Uterus (tissue), 4 donors: ENCODE data around the gene DLX6. TPM values are rescaled to one million over a fixed set of nuclear protein-coding genes. Genes with fewer than 3 reads are reported as not detected.

ENCODE experiments used
- DNase-seq, 2 donors: peaks; one replicate each; pipeline ENCODE4 v3.0.0-alpha.2; 2019 to 2020
- H3K27ac ChIP-seq, 2 donors: fragments of 200-600 bp; sonication (generic); 1 replicate in 1 of 2; 2 replicates in 1 of 2; pipeline ENCODE4 v1.5.1; 2016 to 2018
- H3K27me3 ChIP-seq, 2 donors: fragments of 200-600 bp; sonication (generic); one replicate each; pipeline ENCODE4 v1.5.1; 2018 to 2019; ENCODE audit warnings: control low read depth in 1 of 2
- H3K36me3 ChIP-seq, 2 donors: fragments of 200-600 bp; sonication (generic); one replicate each; pipeline ENCODE4 v1.5.1; 2019; ENCODE audit warnings: control low read depth in 1 of 2
- H3K4me1 ChIP-seq, 2 donors: fragments of 200-600 bp; sonication (generic); one replicate each; pipeline ENCODE4 v1.5.1; 2018 to 2019; ENCODE audit warnings: control low read depth in 1 of 2
- H3K4me3 ChIP-seq, 2 donors: fragments of 200-600 bp; sonication (generic); 1 replicate in 1 of 2; 2 replicates in 1 of 2; pipeline ENCODE4 v1.5.1; 2018 to 2019; ENCODE audit warnings: mild to moderate bottlenecking in 1 of 2
- H3K9me3 ChIP-seq, 2 donors: fragments of 200-600 bp; sonication (generic); one replicate each; pipeline ENCODE4 v1.5.1; 2019; ENCODE audit warnings: control low read depth in 1 of 2
- POLR2A ChIP-seq, 2 donors: fragments of 450-650 bp; IDR thresholded peaks; one replicate each; pipeline ENCODE4 v1.6.1; 2016; ENCODE audit warnings: antibody characterized with exemption in 2 of 2, mild to moderate bottlenecking in 1 of 2, moderate library complexity in 1 of 2
- intact Hi-C: fragments of 100-400 bp; cut with DNase I; formaldehyde crosslinking; loops from one replicate; pipeline ENCODE4 v1.15.1; 2023; ENCODE audit warnings: low total_unique reads
- total RNA-seq, 4 donors: library from RNA; depleted of rRNA in 3 of 4; stranded (reverse); fragments of >200 nt in 3 of 4; gene quantifications; one replicate each; pipeline versions ENCODE4 v1.1.0 to v1.2.4, GENCODE V29; 2014 to 2023
- TF ChIP-seq, protein P1 (sequence below), 4 experiments: fragments of 200-600 bp in 2 of 4; fragments of 450-650 bp in 2 of 4; sonication (generic) in 2 of 4; IDR thresholded peaks; one replicate each; pipeline ENCODE4 v1.5.1; 2016 to 2019; ENCODE audit warnings: antibody characterized with exemption in 4 of 4, mild to moderate bottlenecking in 2 of 4, moderate library complexity in 1 of 4
- donor health status: DM: yes; HTN: yes; CAD: no.

The DLX6 gene
- total RNA-seq, 4 donors from 2014 or later, result 0.30 to 1.5 (median 0.77) TPM; not detected in 1

DNA sequence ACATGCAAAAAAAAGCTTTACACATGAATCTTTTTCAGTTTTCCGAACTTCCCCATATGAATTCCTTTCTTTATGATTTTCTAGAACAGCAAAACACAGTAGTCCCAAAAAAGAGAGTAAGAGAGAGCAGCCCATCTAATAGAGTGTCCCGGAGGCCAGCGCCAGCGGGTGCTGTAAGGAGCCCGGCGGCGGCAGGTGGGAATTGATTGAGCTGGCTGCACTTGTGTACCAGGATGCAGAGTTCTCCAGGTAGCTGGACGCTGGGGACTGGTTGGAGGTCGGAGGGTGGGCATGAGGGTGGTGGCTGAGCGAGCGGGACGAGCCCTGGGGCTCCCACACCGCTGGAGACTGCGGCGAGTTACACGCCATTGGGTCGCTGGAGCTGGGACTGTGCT, 15.2 kb downstream of the DLX6 start:
- Histone ChIP-seq H3K27ac (no peak overlapping the region), H3K27me3 (peaks cover 11 to 88% of the 10 kb centered on the region in 2 donors), H3K4me1 (peaks cover 0 to 15% of the 10 kb centered on the region in 2 donors), H3K36me3 (no peaks in the 10 kb centered on the region), H3K9me3 (no peaks in the 10 kb centered on the region), H3K4me3 (no peak overlapping the region)
- TF ChIP-seq, protein P1, sequence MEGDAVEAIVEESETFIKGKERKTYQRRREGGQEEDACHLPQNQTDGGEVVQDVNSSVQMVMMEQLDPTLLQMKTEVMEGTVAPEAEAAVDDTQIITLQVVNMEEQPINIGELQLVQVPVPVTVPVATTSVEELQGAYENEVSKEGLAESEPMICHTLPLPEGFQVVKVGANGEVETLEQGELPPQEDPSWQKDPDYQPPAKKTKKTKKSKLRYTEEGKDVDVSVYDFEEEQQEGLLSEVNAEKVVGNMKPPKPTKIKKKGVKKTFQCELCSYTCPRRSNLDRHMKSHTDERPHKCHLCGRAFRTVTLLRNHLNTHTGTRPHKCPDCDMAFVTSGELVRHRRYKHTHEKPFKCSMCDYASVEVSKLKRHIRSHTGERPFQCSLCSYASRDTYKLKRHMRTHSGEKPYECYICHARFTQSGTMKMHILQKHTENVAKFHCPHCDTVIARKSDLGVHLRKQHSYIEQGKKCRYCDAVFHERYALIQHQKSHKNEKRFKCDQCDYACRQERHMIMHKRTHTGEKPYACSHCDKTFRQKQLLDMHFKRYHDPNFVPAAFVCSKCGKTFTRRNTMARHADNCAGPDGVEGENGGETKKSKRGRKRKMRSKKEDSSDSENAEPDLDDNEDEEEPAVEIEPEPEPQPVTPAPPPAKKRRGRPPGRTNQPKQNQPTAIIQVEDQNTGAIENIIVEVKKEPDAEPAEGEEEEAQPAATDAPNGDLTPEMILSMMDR (IDR thresholded peaks at IDR 0.05), result no peak
- intact Hi-C loops, result no loop called here
- DNase-seq, result no peak

DNA sequence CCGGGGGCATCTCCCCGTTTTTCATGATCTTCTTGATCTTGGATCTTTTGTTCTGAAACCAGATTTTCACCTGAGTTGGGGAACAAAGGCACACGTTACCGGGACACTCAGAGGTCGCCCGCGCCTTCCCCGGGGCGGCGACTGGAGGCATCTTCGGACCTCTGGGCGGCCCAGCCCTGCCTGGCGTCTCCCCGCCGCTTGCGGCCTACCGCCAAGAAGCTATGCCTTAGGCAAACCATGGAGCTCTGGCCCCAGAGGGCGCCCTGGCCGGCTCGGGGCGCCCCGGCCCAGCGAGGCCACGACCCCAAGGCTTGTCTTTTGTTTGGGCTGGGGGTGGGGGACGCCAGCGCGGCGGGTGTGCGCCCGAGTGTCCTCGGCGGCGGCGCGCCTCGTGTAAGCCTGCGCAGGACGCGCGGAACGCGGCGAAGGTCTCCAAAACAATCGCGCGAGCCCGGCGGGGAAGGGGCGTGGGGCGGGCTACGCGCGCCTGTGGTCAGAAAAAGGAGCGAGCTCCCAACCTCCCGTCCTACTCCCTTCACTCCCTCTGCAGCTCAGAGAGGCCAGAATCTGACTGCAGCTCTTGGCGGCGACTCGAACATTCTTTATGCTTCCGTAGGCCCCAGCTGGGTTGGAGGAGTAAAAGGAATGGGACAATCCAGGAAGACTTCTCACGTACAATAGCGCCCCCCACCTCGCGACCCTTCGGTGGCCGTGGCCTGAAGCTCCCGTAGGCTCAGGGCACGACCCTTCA, 15.8 kb downstream of the DLX6 start:
- Histone ChIP-seq H3K36me3 (no peaks in the 10 kb centered on the region), H3K27ac (no peak overlapping the region), H3K4me3 (no peak overlapping the region), H3K4me1 (peaks cover 0 to 15% of the 10 kb centered on the region in 2 donors), H3K9me3 (no peaks in the 10 kb centered on the region), H3K27me3 (peaks cover 11 to 91% of the 10 kb centered on the region in 2 donors)
- DNase-seq, result no peak
- TF ChIP-seq, protein P1 (IDR thresholded peaks at IDR 0.05), result no peak
- intact Hi-C loops, result no loop called here

DNA sequence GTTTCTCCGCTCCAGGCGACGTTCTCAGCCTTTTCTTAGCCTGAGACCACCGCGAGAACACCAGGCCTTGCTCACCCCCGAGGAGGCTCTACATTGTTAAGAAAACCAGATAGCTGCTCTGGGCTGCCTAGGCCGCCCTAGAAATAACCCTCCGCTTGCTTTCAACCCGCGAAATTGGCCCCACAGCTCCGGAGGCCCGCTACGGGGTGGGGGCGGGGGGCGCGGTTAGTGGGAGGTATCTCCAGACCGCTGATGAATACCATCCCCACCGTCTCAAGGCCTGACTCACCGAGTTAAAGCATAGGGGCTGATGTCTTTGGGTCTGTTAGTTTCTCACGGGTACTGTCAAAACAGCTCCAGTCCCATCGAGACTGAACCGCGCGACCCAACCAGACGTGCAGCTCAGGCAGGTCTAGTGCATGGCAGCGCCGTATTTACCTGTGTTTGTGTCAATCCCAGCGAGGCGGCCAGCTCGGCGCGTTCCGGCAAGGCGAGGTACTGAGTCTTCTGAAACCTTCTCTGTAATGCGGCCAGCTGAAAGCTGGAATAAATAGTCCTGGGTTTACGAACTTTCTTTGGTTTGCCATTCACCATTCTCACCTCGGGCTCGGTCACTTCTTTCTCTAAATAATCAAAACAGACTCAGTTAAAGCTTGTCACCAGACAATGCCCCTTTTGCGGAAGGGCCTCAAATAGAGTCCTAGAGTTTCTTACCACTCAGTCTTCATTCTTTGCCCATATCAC, 16.6 kb downstream of the DLX6 start:
- H3K27ac ChIP-seq, result no peak overlapping the region
- H3K27me3 ChIP-seq, result peaks cover 8 to 89% of the 10 kb centered on the region in 2 donors
- H3K4me3 ChIP-seq, result no peak overlapping the region
- H3K4me1 ChIP-seq, result peaks cover 0 to 16% of the 10 kb centered on the region in 2 donors
- no peak for TF ChIP-seq POLR2A (IDR thresholded peaks at IDR 0.05)
- TF ChIP-seq, protein P1 (IDR thresholded peaks at IDR 0.05), result no peak
- DNase-seq, result no peak
- no peaks in the 10 kb centered on the region for H3K9me3 ChIP-seq
- intact Hi-C loops, result no loop called here
- H3K36me3 ChIP-seq, result no peaks in the 10 kb centered on the region

DNA sequence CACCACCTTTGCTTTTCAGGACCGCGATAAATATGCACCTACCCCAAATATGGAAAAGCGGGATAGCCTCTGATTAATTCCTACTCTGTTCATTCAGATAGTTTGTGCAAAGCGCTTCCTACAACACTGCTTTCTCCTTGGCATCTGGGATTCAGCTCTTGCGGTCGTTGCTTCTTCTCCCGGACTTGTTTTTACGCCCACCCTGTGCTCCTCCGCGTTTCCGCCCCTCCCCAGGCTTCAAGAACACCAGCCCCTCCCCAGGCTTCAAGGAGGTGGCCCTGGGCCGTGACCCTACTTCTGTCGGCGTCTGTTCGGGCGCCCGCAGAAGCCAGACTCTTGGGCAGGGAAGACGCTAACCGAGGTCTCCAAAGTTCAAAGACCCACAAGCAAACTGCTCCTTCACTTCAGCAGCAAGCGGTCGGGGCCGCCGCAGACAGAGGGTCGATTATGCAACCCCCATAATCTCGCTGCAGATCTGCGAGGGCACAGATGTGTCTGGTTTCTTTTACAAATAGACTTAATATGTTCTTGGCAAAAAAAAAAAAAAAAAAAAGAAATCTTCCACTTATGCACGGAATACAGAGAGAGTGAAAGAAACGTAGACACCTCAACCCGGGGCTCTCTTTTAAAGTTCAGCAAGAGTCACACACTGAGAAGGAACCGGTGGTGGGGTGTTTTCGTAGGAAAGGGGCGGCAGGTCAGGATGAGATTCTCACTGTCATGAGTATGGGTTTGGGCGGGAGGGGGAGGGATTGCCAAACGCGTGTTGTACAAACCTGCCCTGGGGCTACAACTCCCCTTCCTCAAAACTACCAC, 17.3 kb downstream of the DLX6 start:
- no peak for DNase-seq
- H3K4me3 ChIP-seq, result no peak overlapping the region

More for the DNA sequence above, 17.3 kb downstream of the DLX6 start:
- Histone ChIP-seq H3K27me3 (peaks cover 8 to 85% of the 10 kb centered on the region in 2 donors), H3K9me3 (no peaks in the 10 kb centered on the region), H3K36me3 (no peaks in the 10 kb centered on the region), H3K4me1 (peaks cover 0 to 17% of the 10 kb centered on the region in 2 donors), H3K27ac (no peak overlapping the region)
- TF ChIP-seq POLR2A (IDR thresholded peaks at IDR 0.05), result no peak
- TF ChIP-seq, protein P1 (IDR thresholded peaks at IDR 0.05), result no peak
- intact Hi-C loops, result no loop called here
